Erythroblast (primary cell): ENCODE measurements around the gene SELENOP.

Experiments used
- GATA1 ChIP-seq: IDR thresholded peaks from 2 replicates; pipeline ENCODE4 v1.6.1; 2011; ENCODE audit warnings: low read depth, mild to moderate bottlenecking, control low read depth, low read length, moderate library complexity
- POLR2A ChIP-seq: IDR thresholded peaks from 2 replicates; pipeline ENCODE4 v1.6.1; 2011; ENCODE audit warnings: mild to moderate bottlenecking, low read length

GRCh38 chr5:42761791-42762190, 49.9 kb downstream of the SELENOP start:
- TF ChIP-seq POLR2A (no peak), GATA1 (no peak)
